NCI-H128 (cell line): Measurements from ENCODE around the gene LASP1NB.

Source experiments
- DNase-seq: peaks from one replicate; lab custom pipeline; 2025; ENCODE audit not compliant: unreplicated experiment; lab: John Stamatoyannopoulos, UW

The LASP1NB gene

DNA sequence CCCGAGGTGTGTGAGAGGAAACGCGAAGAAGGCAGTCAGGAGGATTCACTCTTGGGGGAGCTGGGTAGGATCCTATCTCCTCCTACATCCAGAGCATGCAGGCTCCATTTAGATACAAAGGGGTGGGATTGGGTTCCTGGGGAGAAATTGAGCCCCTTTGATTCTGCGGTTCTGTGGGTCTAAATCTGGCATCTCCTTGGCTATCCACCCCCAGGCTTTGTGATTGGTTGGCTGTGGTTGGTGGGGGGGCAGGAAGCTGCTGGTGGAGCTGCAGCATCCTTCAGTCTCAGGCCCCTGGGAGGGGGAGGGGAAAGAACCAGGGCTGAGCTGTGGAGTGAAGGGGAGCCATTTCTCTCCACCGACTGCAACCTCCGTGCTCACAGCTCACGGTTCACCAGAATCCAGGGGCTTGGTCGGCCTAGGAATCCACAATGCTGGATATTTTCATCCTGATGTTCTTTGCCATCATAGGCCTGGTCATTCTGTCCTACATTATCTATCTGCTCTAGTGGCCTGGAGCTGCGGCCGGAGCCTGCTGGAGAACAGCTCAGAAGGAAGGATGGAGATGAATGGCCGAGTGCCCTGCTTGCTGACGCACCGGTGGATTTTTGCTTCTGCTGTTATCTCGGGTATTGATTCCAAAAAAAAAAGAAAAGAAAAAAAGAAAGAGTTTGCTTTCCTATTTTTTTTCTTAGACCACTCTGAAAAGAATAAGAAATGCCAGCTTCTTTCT lies at the start of gene LASP1NB:
LASP1NB (plus strand) TSS at position 352 of the 733 bp plus-strand sequence.
- DNase-seq, result no peak

DNA sequence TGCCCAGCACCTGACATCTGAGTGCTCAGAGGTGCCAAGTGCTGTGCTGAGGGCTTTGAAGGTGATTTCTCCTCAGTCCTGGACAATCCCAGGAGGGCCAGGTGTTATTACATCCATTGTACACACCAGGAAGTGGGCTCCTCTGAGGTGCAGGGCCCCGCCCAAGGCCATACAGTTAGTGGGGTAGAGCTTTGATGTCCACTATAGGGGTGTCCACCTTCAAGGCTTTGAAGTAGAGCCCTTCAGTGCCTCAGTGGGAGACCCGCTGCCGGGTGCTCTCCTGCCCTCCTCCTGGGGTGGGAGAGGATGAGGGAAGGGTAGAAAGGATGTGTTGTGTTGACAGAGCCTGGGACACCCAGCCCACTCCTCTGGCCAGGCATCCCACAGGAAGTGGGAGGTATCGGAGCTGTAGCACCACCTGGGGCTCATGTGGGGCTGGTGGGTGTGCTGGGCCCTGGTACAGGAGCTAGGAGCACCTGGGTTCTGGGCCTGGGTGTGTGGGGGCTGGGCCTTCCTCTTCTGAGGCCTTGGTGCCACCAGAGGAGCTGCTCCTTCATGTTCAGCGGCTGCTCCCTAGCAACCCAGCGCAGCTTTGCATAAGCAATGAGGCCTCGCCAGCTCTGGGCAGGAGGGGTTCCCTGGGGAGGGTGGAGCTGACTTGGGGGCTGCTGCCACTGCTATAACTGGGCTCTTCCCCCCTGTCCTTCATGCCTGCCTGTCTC lies 48.1 kb upstream of the LASP1NB start:
- no peak for DNase-seq

DNA sequence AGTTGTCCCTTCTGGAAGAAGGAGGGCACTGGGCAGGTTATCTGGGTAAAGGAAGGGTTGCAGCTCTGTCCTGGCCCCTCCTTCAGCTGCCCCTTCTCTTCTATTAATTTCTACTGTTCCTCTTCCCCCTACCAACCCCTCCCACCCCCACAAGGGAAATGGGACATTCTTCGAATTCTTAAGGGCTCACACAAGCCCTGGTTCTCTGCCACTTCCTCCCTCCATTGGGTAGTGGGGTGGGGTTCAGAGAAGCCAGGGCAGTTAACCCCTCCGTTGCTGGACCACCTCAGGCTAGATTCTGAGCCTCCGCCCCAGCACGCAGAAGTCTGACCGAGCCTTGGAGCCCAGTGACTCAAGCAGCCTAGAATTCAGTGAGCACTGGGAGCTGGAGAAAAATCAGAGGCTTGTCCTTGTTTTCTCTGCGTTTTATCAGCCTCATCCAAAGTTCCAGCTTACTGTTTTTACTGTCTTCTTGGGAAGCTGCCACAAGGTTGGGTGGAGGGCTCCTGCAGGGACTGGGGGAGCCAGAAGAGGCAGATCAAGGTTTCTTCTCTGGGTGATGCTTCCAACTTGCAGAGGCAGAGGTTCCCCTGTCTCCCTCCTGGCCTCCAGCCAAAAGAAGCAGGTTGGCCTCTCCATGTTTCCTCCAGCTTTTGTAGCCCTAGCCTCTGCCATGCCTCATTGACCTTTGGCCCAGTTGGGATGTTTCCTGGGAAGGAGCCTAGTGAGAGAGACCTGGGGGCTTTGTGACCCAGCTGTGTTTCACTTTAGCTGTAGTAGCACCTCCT lies 45.3 kb upstream of the LASP1NB start:
- no peak for DNase-seq

DNA sequence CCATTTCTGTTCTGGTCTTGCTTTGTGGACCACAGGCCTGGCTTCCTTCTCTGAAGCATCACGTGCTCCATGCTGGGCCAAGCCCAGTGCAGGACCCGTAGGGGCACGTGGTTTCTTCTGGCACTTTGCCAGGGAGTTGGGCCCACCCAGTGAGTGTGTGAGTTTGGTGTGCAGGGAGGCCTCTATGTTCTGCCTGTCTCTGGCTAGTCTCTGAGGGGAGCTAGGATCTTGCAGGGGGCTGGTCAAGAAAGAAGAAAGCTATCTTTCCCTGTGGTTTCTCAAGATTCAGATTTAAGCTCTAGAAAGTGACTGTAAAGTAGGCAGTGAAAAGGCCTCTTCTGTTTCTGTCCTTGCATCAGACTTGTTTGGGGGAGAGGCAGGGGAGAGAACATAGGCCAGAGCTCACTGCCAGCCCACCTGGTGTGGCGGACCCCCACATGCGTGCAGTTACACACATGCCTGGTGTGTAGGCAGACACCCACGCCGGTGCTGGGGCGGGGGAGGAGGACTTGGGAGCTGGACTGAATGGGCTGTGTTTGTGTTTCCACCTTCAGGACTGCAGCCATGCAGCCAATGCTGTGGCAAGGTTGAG lies 43.7 kb upstream of the LASP1NB start:
- DNase-seq, result no peak

DNA sequence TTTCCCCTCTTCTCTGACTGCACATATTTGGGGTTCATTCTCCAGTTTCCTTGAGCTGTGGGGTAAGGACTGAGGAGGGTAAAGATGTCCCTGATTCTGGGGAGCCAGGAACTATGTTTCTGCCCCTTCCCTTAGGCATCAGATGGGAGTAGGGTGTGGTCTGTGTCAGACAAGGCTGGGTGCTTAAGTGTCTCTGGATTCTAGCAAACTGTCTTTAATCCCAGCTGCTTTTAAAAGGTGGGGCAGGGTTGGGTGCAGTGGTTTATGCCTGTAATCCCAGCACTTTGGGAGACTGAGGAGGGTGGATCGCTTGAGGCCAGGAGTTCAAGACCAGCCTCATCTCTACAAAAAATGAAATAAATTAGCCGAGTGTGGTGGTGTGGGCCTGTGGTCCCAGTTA lies 42.5 kb upstream of the LASP1NB start:
- DNase-seq, result no peak

DNA sequence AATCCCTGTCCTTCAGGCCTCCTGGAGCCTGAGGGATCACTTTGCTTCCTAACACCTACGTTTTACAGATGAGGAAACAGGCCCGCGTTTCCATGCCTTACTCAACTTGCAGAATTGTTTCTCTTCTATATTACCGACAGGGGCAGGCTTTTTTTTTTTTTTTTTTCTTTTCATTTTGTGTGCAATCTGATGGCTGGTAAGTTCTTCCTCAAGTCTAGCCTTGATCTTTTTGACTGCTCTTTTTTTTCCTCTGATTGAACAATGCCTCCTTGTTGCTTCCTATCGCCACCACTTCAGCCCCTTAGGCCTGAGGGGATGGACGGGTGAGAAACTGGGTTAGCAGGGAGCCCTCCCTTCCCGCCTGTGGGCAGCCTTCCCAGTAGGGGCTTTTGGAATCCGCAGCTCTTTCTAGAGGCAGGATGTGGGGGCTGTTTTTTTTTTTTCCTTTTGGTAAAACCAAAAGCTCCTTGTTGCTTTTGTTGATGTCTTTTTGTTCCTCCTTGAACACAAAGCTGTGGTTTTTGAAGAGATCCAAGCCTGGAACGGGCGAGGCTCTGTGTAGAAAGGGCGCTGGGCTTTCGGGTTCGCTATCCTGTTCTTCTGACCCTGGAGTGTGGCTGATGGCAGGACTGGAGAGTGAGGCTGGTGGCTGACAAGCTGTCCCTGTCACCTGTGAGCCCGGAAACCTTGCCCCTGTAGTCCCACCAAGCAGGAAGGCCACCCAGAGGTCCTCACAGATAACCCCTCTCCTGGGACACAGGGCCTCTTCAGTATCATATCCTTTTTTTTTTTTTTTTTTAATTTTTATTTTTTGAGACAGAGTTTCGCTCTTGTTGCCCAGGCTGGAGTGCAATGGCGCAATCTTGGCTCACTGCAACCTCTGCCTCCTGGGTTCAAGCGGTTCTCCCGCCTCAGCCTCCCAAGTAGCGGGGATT lies 41.6 kb upstream of the LASP1NB start:
- DNase-seq, result no peak

DNA sequence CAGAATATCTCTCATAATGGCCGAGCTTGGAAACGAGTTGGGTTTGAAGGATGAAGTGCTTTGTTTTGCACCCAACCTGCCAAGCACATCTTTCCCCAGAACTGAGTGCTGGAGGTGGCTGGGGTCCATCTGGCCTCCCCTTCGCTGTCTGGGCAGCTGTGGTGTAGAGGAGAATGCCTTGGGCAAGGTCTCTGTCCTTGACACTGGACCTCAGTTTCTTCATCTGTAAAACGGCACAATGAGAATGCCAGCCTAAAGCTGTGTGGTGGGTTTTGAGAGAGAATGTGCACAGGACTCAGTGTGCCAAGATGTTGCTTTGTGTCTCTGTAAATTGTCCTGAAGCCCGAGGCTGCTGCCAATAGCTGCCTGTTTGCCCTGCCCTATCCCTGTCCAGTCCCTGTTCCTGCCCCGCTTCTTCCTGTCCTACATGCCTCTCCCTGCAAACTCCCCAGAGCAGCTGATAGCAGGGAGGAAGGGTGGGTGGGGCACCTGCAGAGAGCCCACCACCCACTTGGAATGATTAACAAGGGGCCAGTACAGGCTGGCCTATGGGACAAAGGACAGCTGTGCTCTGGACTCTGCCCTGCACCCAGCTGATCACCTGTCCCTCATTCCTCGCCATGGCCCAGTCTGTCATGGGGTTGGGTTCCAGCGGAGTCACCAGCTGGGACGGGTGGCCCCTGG lies 40.2 kb upstream of the LASP1NB start:
- DNase-seq, result no peak

DNA sequence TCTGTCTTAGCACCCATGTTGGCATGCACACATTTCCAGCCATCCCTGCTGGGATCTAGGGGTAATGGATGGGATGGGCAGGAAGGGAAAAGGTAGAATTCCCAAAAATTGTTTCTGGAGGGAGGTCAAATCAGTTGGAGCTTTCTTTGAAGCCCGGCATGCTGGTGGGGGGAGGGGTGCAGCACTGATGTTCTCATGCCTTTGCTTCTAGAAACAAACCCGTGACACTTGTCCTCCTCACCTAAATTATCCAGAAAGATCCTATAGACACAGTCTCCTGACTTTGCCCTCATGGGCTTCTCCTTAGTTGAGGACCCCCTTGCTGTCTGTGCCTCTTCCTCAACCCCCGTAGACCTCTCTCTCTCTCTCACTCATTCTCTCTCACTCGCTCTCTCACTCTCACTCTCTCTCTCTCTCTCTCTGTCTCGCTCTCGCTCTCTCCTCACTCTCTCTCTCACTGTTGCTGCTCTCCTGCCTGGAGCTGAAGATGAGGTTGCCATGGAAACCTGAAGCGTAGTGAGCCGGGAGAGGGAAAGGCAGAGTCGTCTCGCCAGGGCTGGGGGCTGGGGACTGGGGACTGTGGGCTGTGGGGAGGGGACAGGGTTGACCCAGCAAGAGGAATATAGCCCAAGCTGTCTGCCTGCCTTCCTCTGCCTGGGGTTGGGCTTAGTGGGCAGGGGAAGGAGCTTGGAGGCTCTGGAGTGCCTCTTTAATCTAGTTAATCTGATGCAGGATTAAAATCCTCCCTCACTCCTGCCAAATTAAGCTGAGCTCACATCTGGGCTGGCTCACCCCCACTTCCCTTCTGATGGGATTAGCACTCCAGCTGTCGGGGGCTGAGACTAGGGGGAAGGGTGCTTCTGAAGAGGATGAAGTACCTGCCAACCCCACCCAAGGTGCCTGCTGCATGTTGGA lies 39.4 kb upstream of the LASP1NB start:
- no peak for DNase-seq

DNA sequence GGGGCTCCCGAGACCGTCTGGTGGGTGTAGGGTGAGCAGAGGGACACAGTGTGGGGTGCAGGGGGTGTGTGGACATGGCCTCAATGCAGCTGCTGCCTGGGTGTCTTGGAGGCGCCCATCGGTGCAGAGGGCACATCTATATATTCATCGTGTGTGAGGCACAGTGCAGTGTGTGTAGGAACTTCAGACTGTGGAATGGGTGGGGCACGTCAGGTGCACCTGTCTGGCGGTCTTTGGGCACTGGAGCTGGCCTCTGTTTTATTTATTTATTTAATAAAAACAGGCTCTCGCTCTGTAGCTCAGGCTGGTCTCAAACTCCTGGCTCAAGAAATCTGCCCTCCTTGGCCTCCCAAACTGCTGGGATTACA lies 38.8 kb upstream of the LASP1NB start:
- no peak for DNase-seq

DNA sequence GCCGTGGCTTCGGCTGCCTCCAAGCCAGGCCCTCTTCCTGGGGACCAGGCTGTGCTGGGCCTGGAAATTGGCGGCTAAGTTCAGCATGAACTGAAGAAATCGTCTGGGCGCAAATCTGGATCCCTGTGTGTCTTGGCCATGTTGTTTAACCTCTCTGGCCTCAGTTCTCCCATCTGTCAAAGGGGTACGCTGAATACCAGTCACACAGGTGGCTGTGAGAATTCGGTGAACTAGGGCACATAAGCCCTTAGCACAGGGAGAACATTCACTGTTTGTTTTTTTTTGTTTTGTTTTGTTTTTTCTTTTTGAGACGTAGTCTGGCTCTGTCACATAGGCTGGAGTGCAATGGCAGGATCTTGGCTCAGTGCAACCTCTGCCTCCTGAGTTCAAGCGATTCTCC lies 36.6 kb upstream of the LASP1NB start:
- no peak for DNase-seq

DNA sequence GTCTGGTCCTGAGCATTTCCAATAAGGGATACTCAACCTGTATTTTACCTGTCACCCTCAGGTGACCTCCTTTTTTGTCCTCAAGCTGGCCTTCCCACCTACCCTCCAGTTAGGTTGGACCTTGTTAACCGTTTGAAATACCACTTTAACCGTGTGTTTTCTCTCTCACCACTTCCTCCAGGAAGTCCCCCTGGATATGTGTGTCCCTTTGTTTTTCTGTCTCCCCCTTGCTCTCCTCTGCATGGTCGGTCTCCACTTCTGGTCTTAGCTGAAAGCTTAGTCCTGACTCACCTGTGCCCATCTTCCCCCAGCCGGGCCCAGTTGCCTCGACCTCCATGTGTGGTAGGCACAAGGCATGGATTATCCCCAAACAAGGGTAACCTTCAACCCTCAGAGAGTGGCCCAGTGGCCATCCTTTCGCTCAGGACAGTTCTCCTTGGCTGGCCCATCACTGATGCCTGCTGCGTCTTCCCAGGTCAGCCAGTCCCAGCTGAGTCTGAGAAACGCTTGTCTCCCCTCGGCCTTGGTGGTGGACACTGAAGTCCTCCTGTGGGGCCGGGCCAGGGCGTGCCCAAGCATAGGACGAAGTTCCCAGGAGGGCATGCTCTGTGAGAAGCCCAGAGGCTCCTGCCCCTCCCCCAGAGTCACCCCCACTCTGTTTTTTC lies 35.5 kb upstream of the LASP1NB start:
- DNase-seq, result no peak

DNA sequence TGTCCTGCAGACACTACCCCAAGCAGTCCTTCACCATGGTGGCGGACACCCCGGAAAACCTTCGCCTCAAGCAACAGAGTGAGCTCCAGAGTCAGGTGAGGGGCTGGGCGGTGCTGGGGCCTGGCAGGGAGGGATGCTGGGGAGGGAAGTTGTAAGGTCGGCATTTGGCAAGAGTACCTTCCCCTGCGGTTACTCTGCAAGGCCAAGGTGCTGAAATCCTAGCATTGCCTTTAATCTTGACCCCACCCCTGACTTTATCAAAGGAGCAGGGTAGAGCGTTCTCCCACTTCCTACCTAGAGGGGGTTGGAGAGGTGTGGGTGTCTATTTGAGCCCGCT lies 35.0 kb upstream of the LASP1NB start:
- no peak for DNase-seq

DNA sequence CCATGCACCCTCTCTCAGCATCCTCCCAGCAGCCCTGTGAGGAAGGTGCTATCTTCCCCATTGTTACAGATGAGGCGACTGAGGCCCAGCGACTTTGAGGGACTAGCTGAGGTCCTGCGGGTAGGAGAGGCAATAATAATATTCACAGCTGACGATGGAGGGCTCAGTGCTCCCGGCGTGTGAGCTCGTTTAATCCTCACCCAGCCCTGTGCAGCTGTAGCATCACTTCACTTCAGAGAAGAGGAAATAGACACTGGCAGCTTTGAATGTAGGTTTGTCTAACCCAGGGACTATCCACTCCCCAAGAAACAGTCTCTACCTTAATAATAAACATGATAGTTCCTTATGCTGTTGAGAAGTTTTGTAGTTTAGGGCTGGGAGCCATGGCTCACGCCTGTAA lies 34.0 kb upstream of the LASP1NB start:
- DNase-seq, result no peak

DNA sequence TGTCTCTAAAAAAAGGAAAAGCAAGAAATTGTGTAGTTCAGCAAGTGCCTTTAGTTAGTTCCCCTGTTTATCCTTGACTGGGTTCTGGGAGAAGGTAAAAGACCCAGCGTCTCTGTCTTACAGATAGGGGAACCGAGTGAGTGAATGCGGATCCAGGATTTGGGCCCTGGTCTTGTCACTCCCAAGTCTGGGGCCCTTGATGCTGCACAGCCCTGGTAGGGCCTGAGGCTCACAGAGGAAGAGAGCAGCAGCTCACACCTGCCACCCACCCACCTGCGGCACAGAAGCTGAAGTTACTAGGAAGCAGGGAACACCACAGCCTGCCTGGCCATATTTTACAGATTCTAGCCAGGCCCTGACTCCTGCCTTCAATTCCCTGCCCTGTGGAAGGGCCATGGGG lies 33.3 kb upstream of the LASP1NB start:
- no peak for DNase-seq

DNA sequence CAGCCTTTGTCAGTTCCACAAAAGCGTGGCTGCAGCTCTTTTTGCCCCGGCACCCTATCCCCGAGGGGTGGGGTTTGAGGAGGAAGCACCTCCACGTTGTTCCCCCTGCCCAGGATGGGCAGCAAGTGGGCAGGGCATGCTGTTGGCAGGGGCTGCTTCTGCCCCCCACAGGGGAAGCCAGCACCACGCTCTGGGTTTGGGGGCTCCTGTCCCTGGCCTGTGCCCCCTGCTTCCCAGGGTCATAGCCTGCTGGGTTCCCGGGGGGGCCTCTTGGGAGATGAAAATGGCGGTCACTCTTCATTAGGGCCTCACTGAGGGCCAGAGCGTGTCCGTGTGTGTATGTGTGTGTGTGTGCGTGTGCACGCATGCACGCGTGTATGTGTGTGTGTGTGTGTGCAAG lies 32.8 kb upstream of the LASP1NB start:
- DNase-seq, result no peak

DNA sequence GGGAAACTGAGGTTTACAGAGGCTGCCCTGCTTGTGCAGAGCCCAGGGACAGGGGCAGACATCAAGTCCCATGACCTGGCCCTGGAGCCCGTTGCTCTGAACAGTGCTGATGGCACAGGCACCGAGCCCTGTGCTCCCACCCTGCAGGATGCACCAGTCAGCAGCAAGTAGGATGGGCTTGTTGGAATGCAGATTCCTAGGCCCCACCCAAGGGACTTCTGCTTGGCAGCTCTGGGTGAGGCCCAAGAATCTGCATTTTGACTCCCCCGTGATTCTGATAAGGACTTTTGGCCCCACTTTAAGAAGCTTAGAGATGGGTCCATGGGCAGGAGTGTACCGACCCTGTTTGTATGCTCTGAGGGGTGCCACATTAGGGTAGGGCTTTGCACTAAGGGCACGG lies 32.3 kb upstream of the LASP1NB start:
- DNase-seq, result no peak

DNA sequence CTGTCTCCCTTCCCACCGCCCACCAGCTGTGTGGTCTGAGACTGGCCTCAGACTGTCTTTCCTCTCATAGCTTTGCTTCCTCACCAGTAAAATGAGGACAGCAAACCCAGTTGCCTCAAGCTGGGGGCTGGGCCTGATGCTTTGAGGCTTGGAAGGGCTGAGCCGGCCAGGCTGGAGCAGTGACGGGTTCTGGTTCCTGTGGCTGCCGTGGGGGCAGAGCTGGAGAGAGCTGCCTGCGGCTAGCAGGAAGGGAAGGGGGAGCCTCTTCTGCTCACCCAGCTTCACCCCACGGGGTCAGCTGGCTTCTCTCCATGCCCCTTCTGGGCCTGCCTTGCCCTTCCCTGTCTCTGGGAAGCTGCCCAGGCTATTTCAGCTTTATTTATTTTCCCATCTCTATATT lies 31.8 kb upstream of the LASP1NB start:
- no peak for DNase-seq

DNA sequence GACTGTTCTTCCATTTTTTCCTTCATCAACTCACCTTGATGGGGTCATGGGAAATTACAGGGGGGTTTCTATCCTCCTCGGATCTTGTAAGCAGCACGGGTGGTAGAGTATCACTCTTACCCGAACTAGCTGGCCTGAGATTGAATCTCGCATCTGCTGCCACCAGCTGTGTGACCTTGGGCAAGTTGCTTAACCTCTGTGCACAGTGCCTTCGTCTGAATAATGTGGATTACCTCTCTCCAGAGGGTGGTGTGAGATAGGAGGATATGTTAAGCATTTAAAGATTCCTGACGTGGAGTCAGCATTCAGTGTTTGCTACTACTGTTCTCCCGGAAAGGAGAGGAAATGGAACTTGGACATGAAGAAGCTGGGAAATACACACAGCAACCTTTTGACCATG lies 31.1 kb upstream of the LASP1NB start:
- no peak for DNase-seq
